Panc1 (cell line): Measurements from ENCODE around the gene OFD1. TPM values are rescaled to one million over a fixed set of nuclear protein-coding genes. Genes with fewer than 3 reads are reported as not detected.

ENCODE experiments used
- ATAC-seq: fragments of 200-7000 bp; cut with Tn5 transposase; 2 replicates; pipeline ENCODE4 v1.9.1; 2020; ENCODE audit warnings: mild to moderate bottlenecking, moderate library complexity
- BruUV-seq: library from RNA; stranded (reverse); fragments of 400-500 nt; replicated peaks from 2 replicates; lab custom pipeline; 2021; lab: Mats Ljungman, UMichigan
- CTCF ChIA-PET: fragments of 300-600 bp; sonication (Branson Sonifier 250); formaldehyde crosslinking; loops from one replicate; lab custom pipeline; 2022; ENCODE audit warnings: antibody characterized with exemption; lab: Charles Lee
- POLR2A ChIA-PET: fragments of 300-600 bp; sonication (Branson Sonifier 250); formaldehyde crosslinking; loops from one replicate; lab custom pipeline; 2022; ENCODE audit warnings: antibody characterized with exemption; lab: Charles Lee
- DNase-seq: peaks from one replicate; pipeline ENCODE4 v3.0.0-alpha.2; 2010; ENCODE audit warnings: low read depth, low spot score
- H3K27ac ChIP-seq: 2 replicates; pipeline ENCODE4 v1.5.1; 2011; ENCODE audit warnings: mild to moderate bottlenecking, low read length, inconsistent platforms
- H3K27me3 ChIP-seq: fragments of 200-500 bp; sonication (Bioruptor generic); 2 replicates; pipeline ENCODE4 v1.6.0; 2014; ENCODE audit warnings: low read length, inconsistent platforms; ENCODE audit not compliant: control insufficient read depth, insufficient read depth
- H3K36me3 ChIP-seq: fragments of 200-500 bp; sonication (Bioruptor generic); 2 replicates; pipeline ENCODE4 v1.5.1; 2014; ENCODE audit warnings: inconsistent platforms, mild to moderate bottlenecking, low read length, moderate library complexity; ENCODE audit not compliant: control insufficient read depth, insufficient read depth
- H3K4me1 ChIP-seq: 2 replicates; pipeline ENCODE4 v1.5.1; 2011; ENCODE audit warnings: inconsistent platforms, mild to moderate bottlenecking, low read length, moderate library complexity; ENCODE audit not compliant: control insufficient read depth, insufficient read depth
- H3K4me3 ChIP-seq, 2 experiments: 2 replicates each; pipeline ENCODE4 v1.5.1; 2011 to 2012; ENCODE audit warnings: low read depth in 2 of 2, low read length in 2 of 2, mild to moderate bottlenecking in 2 of 2, inconsistent platforms in 1 of 2, moderate library complexity in 1 of 2
- H3K9me3 ChIP-seq: fragments of 200-500 bp; sonication (Bioruptor generic); 2 replicates; pipeline ENCODE4 v1.5.1; 2014; ENCODE audit warnings: low read depth, mild to moderate bottlenecking, inconsistent platforms, low read length, moderate library complexity; ENCODE audit not compliant: control insufficient read depth, insufficient read depth
- CTCF ChIP-seq: fragments of 450-650 bp; IDR thresholded peaks from 2 replicates; pipeline ENCODE4 v1.5.1; 2017; ENCODE audit warnings: mild to moderate bottlenecking
- POLR2AphosphoS5 ChIP-seq: IDR thresholded peaks from 2 replicates; pipeline ENCODE4 v1.6.1; 2012; ENCODE audit warnings: mild to moderate bottlenecking, low read depth, low read length, moderate library complexity
- REST ChIP-seq, 2 experiments: IDR thresholded peaks; 2 replicates each; pipeline ENCODE4 v1.6.1; 2011 to 2012; ENCODE audit warnings: low read depth in 2 of 2, control low read depth in 1 of 2, low read length in 1 of 2, mild to moderate bottlenecking in 1 of 2, moderate library complexity in 1 of 2; ENCODE audit not compliant: insufficient read depth in 1 of 2
- SIN3A ChIP-seq: IDR thresholded peaks from 2 replicates; pipeline ENCODE4 v1.6.1; 2012; ENCODE audit warnings: low read depth, mild to moderate bottlenecking, low read length, moderate library complexity, borderline replicate concordance; ENCODE audit not compliant: insufficient read depth
- TCF7L2 ChIP-seq: IDR thresholded peaks from 2 replicates; pipeline ENCODE4 v1.6.1; 2011; ENCODE audit warnings: mild to moderate bottlenecking, low read depth, low read length, inconsistent platforms
- in situ Hi-C: cut with HindIII; loops from 2 replicates; pipeline ENCODE4 v1.10.0; 2016; ENCODE audit warnings: low sequenced_read_pairs, low pct_unique_long_range_greater_than_20kb
- intact Hi-C: fragments of 100-400 bp; cut with micrococcal nuclease; formaldehyde crosslinking; loops from one replicate; pipeline ENCODE4 v1.10.0; 2022; ENCODE audit not compliant: unreplicated experiment
- total RNA-seq: library from RNA; stranded (reverse); gene quantifications from one replicate; pipeline ENCODE4 v1.2.1, GENCODE V29; 2021; ENCODE audit not compliant: unreplicated experiment

Gene OFD1
- total RNA-seq, 1 experiment from 2014 or later: 22.8 TPM

GRCh38 chrX:13780868-13781427 is 46.4 kb downstream of the OFD1 start:
- no peaks in the 10 kb centered on the region for H3K4me1 ChIP-seq
- H3K27me3 ChIP-seq: no peaks in the 10 kb centered on the region
- intact Hi-C loops (no loop called here), in situ Hi-C loops (no loop called here)
- ATAC-seq (no peak), DNase-seq (no peak)
- TF ChIP-seq TCF7L2 (no peak), SIN3A (no peak), CTCF (no peak), REST (IDR thresholded peaks at IDR 0.05; ENCODE audit: insufficient read depth in 1 of 2, low read depth in 2 of 2, low read length in 1 of 2) (no peak), POLR2AphosphoS5 (no peak)
- H3K9me3 ChIP-seq: no peaks in the 10 kb centered on the region
- no peak overlapping the region for H3K27ac ChIP-seq
- no peaks in the 10 kb centered on the region for H3K36me3 ChIP-seq
- CTCF ChIA-PET: no interaction called here
- H3K4me3 ChIP-seq: no peak overlapping the region
- POLR2A ChIA-PET: no interaction called here
- no TSS peak for BruUV-seq

- intact Hi-C loops (no loop called here), in situ Hi-C loops (no loop called here)
- no peak for DNase-seq
- Histone ChIP-seq H3K4me1 (no peaks in the 10 kb centered on the region), H3K4me3 (no peak overlapping the region), H3K27me3 (no peaks in the 10 kb centered on the region), H3K27ac (no peak overlapping the region), H3K36me3 (no peaks in the 10 kb centered on the region), H3K9me3 (no peaks in the 10 kb centered on the region)
- POLR2A ChIA-PET: no interaction called here
- no peak for ATAC-seq
- TF ChIP-seq POLR2AphosphoS5 (no peak), SIN3A (no peak), REST (IDR thresholded peaks at IDR 0.05; ENCODE audit: insufficient read depth in 1 of 2, low read depth in 2 of 2, low read length in 1 of 2) (no peak), CTCF (no peak), TCF7L2 (no peak)
- CTCF ChIA-PET: no interaction called here
- no TSS peak for BruUV-seq
These were observed 51.5 kb downstream of the OFD1 start for GRCh38 chrX:13786048-13786447.
